ENCODE data around the gene RFC3.

DNA sequence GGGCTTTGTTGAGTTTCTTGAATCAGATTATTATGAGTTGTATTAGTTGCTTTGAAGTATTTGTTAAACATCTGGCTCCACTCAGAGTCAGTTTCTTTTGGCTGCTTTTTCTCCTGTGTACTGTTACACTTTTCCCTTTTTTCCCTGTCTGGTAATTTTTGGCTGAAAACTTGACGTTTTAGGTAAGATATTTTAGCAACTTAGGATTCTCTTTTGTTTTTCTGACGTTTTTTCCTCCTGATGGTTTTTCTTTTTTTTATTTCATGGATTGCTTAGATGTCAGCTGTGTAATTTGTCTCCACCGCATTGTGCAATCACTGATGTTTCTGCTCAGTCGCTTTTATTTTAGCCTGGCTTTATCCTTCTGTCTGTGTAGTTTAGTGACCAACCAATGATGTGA is 20.7 kb downstream of the RFC3 start:
- no peak for TF ChIP-seq GATA2 (CRISPR knock-in tag; IDR thresholded peaks at IDR 0.05)
- TF ChIP-seq TEAD4 (IDR thresholded peaks at IDR 0.05; ENCODE audit: borderline replicate concordance, insufficient read depth) = no peak
- no peak for TF ChIP-seq CTCF (IDR thresholded peaks at IDR 0.05)
- TF ChIP-seq, protein P1, sequence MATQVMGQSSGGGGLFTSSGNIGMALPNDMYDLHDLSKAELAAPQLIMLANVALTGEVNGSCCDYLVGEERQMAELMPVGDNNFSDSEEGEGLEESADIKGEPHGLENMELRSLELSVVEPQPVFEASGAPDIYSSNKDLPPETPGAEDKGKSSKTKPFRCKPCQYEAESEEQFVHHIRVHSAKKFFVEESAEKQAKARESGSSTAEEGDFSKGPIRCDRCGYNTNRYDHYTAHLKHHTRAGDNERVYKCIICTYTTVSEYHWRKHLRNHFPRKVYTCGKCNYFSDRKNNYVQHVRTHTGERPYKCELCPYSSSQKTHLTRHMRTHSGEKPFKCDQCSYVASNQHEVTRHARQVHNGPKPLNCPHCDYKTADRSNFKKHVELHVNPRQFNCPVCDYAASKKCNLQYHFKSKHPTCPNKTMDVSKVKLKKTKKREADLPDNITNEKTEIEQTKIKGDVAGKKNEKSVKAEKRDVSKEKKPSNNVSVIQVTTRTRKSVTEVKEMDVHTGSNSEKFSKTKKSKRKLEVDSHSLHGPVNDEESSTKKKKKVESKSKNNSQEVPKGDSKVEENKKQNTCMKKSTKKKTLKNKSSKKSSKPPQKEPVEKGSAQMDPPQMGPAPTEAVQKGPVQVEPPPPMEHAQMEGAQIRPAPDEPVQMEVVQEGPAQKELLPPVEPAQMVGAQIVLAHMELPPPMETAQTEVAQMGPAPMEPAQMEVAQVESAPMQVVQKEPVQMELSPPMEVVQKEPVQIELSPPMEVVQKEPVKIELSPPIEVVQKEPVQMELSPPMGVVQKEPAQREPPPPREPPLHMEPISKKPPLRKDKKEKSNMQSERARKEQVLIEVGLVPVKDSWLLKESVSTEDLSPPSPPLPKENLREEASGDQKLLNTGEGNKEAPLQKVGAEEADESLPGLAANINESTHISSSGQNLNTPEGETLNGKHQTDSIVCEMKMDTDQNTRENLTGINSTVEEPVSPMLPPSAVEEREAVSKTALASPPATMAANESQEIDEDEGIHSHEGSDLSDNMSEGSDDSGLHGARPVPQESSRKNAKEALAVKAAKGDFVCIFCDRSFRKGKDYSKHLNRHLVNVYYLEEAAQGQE (IDR thresholded peaks at IDR 0.05; ENCODE audit: low read depth, low read length) = no peak
- no peak for TF ChIP-seq GABPA (IDR thresholded peaks at IDR 0.05; ENCODE audit: low read depth)
- TF ChIP-seq NFIC (IDR thresholded peaks at IDR 0.05; ENCODE audit: borderline replicate concordance) = no peak
- no peak for TF ChIP-seq SIN3A (IDR thresholded peaks at IDR 0.05; ENCODE audit: borderline replicate concordance, low read depth, low read length)
- no peak for TF ChIP-seq EP300 (IDR thresholded peaks at IDR 0.05; ENCODE audit: borderline replicate concordance in 1 of 2, low read depth in 1 of 2, low read length in 1 of 2)
- TF ChIP-seq POLR2AphosphoS5 (IDR thresholded peaks at IDR 0.05; ENCODE audit: low read depth, low read length) = no peak
- no peak for TF ChIP-seq JUND (IDR thresholded peaks at IDR 0.05)
- no peak for TF ChIP-seq SMC3 (IDR thresholded peaks at IDR 0.05; ENCODE audit: low read depth, low read length)
- TF ChIP-seq MAX (IDR thresholded peaks at IDR 0.05; ENCODE audit: low read depth) = no peak
- TF ChIP-seq USF2 (IDR thresholded peaks at IDR 0.05; ENCODE audit: borderline replicate concordance, low read depth, low read length) = no peak

Measured in SK-N-SH (cell line).